H9 (cell line): ENCODE data around the gene PRODH2. TPM values are rescaled to one million over a fixed set of nuclear protein-coding genes. Genes with fewer than 3 reads are reported as not detected.

Source experiments
- DNase-seq: peaks from one replicate; pipeline ENCODE4 v3.0.0-alpha.2; 2017
- H2AFZ ChIP-seq: one replicate; pipeline ENCODE4 v1.6.1; 2013; ENCODE audit warnings: mild to moderate bottlenecking, low read length, control low read depth, moderate library complexity
- H2AK5ac ChIP-seq: 2 replicates; pipeline ENCODE4 v1.6.1; 2013; ENCODE audit warnings: low read length, control low read depth, mixed read lengths; ENCODE audit not compliant: insufficient read length
- H2BK120ac ChIP-seq: one replicate; pipeline ENCODE4 v1.6.1; 2013; ENCODE audit warnings: low read depth, mild to moderate bottlenecking, low read length, control low read depth, inconsistent platforms; ENCODE audit not compliant: poor library complexity, severe bottlenecking
- H2BK12ac ChIP-seq: 2 replicates; pipeline ENCODE4 v1.6.1; 2013; ENCODE audit warnings: low read length, control low read depth, mixed read lengths, low read depth; ENCODE audit not compliant: insufficient read length
- H2BK15ac ChIP-seq: 2 replicates; pipeline ENCODE4 v1.6.1; 2013; ENCODE audit warnings: low read depth, low read length, control low read depth
- H2BK20ac ChIP-seq: one replicate; pipeline ENCODE4 v1.6.1; 2013; ENCODE audit warnings: low read depth, mild to moderate bottlenecking, low read length, control low read depth, inconsistent platforms; ENCODE audit not compliant: poor library complexity, severe bottlenecking
- H2BK5ac ChIP-seq: 2 replicates; pipeline ENCODE4 v1.6.1; 2013; ENCODE audit warnings: low read length, control low read depth, mixed read lengths; ENCODE audit not compliant: insufficient read length
- H3K14ac ChIP-seq: 2 replicates; pipeline ENCODE4 v1.6.1; 2013; ENCODE audit warnings: low read length, control low read depth; ENCODE audit not compliant: insufficient read depth
- H3K18ac ChIP-seq: 2 replicates; pipeline ENCODE4 v1.6.1; 2013; ENCODE audit warnings: low read depth, mild to moderate bottlenecking, mixed read lengths, low read length, control low read depth; ENCODE audit not compliant: insufficient read length
- H3K23ac ChIP-seq: 2 replicates; pipeline ENCODE4 v1.6.1; 2013; ENCODE audit warnings: low read length, control low read depth, mixed read lengths, low read depth; ENCODE audit not compliant: insufficient read length
- H3K23me2 ChIP-seq: 2 replicates; pipeline ENCODE4 v1.6.1; 2013; ENCODE audit warnings: low read depth, mild to moderate bottlenecking, mixed read lengths, low read length, control low read depth; ENCODE audit not compliant: insufficient read length, poor library complexity, severe bottlenecking
- H3K27ac ChIP-seq: 2 replicates; pipeline ENCODE4 v1.5.1; 2013; ENCODE audit warnings: low read length, control low read depth, mixed read lengths, low read depth; ENCODE audit not compliant: insufficient read length
- H3K27me3 ChIP-seq: 2 replicates; pipeline ENCODE4 v1.6.1; 2013; ENCODE audit warnings: low read length, control low read depth, inconsistent platforms; ENCODE audit not compliant: insufficient read depth
- H3K4ac ChIP-seq: 2 replicates; pipeline ENCODE4 v1.6.1; 2013; ENCODE audit warnings: low read depth, mild to moderate bottlenecking, control low read depth, inconsistent platforms, low read length, moderate library complexity
- H3K4me1 ChIP-seq: 2 replicates; pipeline ENCODE4 v1.6.1; 2013; ENCODE audit warnings: low read length, control low read depth, inconsistent platforms; ENCODE audit not compliant: insufficient read depth
- H3K4me2 ChIP-seq: 2 replicates; pipeline ENCODE4 v1.6.1; 2013; ENCODE audit warnings: low read length, control low read depth, mixed read lengths; ENCODE audit not compliant: insufficient read length, insufficient read depth
- H3K56ac ChIP-seq: 2 replicates; pipeline ENCODE4 v1.6.1; 2013; ENCODE audit warnings: low read depth, mild to moderate bottlenecking, mixed read lengths, low read length, control low read depth; ENCODE audit not compliant: insufficient read length
- H3K79me1 ChIP-seq: 2 replicates; pipeline ENCODE4 v1.6.1; 2013; ENCODE audit warnings: low read depth, mild to moderate bottlenecking, moderate library complexity, low read length, control low read depth, inconsistent platforms; ENCODE audit not compliant: insufficient read depth, poor library complexity, severe bottlenecking
- H3K79me2 ChIP-seq: 2 replicates; pipeline ENCODE4 v1.6.1; 2013; ENCODE audit warnings: low read length, control low read depth, inconsistent platforms; ENCODE audit not compliant: insufficient read depth
- H3K9ac ChIP-seq: 2 replicates; pipeline ENCODE4 v1.6.1; 2013; ENCODE audit warnings: low read length, control low read depth, mixed read lengths; ENCODE audit not compliant: insufficient read length; ENCODE audit errors: extremely low read depth
- H3K9me3 ChIP-seq: one replicate; pipeline ENCODE4 v1.6.1; 2013; ENCODE audit warnings: low read depth, low read length, inconsistent platforms; ENCODE audit not compliant: control insufficient read depth
- H3T11ph ChIP-seq: one replicate; pipeline ENCODE4 v1.6.1; 2013; ENCODE audit warnings: mild to moderate bottlenecking, low read length, control low read depth, inconsistent platforms
- H4K20me1 ChIP-seq: one replicate; pipeline ENCODE4 v1.6.1; 2013; ENCODE audit not compliant: control insufficient read depth, insufficient read length, insufficient read depth
- H4K5ac ChIP-seq: 2 replicates; pipeline ENCODE4 v1.6.1; 2013; ENCODE audit warnings: low read depth, mild to moderate bottlenecking, mixed read lengths, low read length, control low read depth; ENCODE audit not compliant: insufficient read length
- H4K8ac ChIP-seq: replicated peaks from 2 replicates; pipeline ENCODE4 v1.6.1; 2013; ENCODE audit warnings: low read length, control low read depth, mixed read lengths, low read depth; ENCODE audit not compliant: insufficient read length
- H4K91ac ChIP-seq: 2 replicates; pipeline ENCODE4 v1.6.1; 2013; ENCODE audit warnings: low read depth, mild to moderate bottlenecking, moderate library complexity, mixed read lengths, low read length, control low read depth; ENCODE audit not compliant: insufficient read length
- H3K27ac Mint-ChIP-seq, 3 experiments: 2 replicates in 2 of 3; 3 replicates in 1 of 3; pipeline ENCODE4 v1.8.0; 2020 to 2021; ENCODE audit warnings: mixed read lengths in 3 of 3, mild to moderate bottlenecking in 1 of 3, moderate library complexity in 1 of 3
- H3K27me3 Mint-ChIP-seq: 2 replicates; pipeline ENCODE4 v1.8.0; 2021; ENCODE audit warnings: low read depth, mild to moderate bottlenecking, moderate library complexity, mixed read lengths
- H3K36me3 Mint-ChIP-seq, 3 experiments: 2 replicates in 2 of 3; 3 replicates in 1 of 3; pipeline ENCODE4 v1.8.0; 2020 to 2021; ENCODE audit warnings: low read depth in 3 of 3, mixed read lengths in 3 of 3; ENCODE audit not compliant: insufficient read depth in 1 of 3
- H3K4me1 Mint-ChIP-seq, 2 experiments: 2 replicates each; pipeline ENCODE4 v1.8.0; 2020; ENCODE audit warnings: mixed read lengths in 2 of 2
- H3K4me3 Mint-ChIP-seq, 2 experiments: 2 replicates in 1 of 2; 3 replicates in 1 of 2; pipeline ENCODE4 v1.8.0; 2020 to 2021; ENCODE audit warnings: mild to moderate bottlenecking in 2 of 2, mixed read lengths in 2 of 2, moderate library complexity in 1 of 2
- H3K9me3 Mint-ChIP-seq, 2 experiments: 2 replicates in 1 of 2; 3 replicates in 1 of 2; pipeline ENCODE4 v1.8.0; 2020; ENCODE audit warnings: mild to moderate bottlenecking in 2 of 2, mixed read lengths in 2 of 2, moderate library complexity in 1 of 2
- WGBS: extraction: QIAGEN DNeasy Blood & Tissue Kit; methylation state at CpG from one replicate; pipeline ENCODE4 v1.1.7; 2013; ENCODE audit warnings: missing lambda C conversion rate, low lambda C conversion rate, mixed read lengths; ENCODE audit not compliant: insufficient read length; ENCODE audit errors: extremely low coverage; 5-methylcytosine and 5-hydroxymethylcytosine counted together
- total RNA-seq: library from RNA; stranded (reverse); gene quantifications from 2 replicates; pipeline ENCODE4 v1.2.1, GENCODE V29; 2021
- TF ChIP-seq, protein P1 (sequence below): fragments of 200-600 bp; sonication (generic); conservative IDR thresholded peaks from 3 replicates; pipeline ENCODE4 v1.8.0; 2021; ENCODE audit warnings: antibody characterized with exemption, mild to moderate bottlenecking

PRODH2 gene
- total RNA-seq, 1 experiment from 2014 or later = not detected

DNA sequence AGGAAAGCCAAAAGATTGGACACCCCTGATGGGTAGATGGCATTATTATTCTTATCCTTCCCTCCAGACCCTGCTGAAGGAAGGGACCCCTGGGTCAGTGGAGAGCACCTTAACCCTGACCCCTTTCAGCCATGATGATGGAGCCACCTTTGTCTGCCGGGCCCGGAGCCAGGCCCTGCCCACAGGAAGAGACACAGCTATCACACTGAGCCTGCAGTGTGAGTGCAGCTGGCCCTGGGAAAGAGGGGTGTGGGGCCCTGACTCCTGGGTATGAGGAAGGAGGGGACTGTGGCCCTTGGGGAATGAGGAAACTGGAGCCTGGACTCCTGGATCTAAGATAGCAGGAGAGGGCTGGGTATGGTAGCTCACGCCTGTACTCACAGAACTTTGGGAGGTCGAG lies 46.8 kb upstream of the PRODH2 start:
- Histone ChIP-seq H3K27ac (no peak overlapping the region), H4K8ac (no peak overlapping the region), H3T11ph (no peak overlapping the region), H3K4me2 (no peak overlapping the region), H2AFZ (no peak overlapping the region), H4K91ac (no peak overlapping the region), H3K4me1 (no peaks in the 10 kb centered on the region; the same call in 1 of the 2 replicates), H2BK12ac (no peak overlapping the region), H4K5ac (no peak overlapping the region), H3K23ac (no peak overlapping the region), H3K79me2 (no peaks in the 10 kb centered on the region), H3K56ac (no peak overlapping the region), H2BK120ac (no peak overlapping the region), H4K20me1 (peaks cover 3% of the 10 kb centered on the region), H3K9me3 (no peaks in the 10 kb centered on the region), H3K18ac (no peak overlapping the region), H3K9ac (no peak overlapping the region), H3K4ac (no peak overlapping the region), H3K23me2 (peaks cover 22% of the 10 kb centered on the region), H2BK20ac (no peak overlapping the region), H3K14ac (no peak overlapping the region), H3K79me1 (no peaks in the 10 kb centered on the region), H2AK5ac (no peak overlapping the region), H3K27me3 (peaks cover 7% of the 10 kb centered on the region; the same call in 1 of the 2 replicates), H2BK5ac (no peak overlapping the region), H2BK15ac (no peak overlapping the region)
- Mint-ChIP-seq H3K36me3 (peaks cover 0 to 3% (median 0%) of the 10 kb centered on the region in 3 experiments; a peak in 2 of 7 replicates), H3K9me3 (no peaks in the 10 kb centered on the region; a peak in 1 of 5 replicates), H3K4me1 (peaks cover 13 to 27% of the 10 kb centered on the region in 2 experiments), H3K27me3 (peaks cover 89% of the 10 kb centered on the region), H3K27ac (no peak overlapping the region), H3K4me3 (peak overlapping the region in 1 of 2 experiments; percentile 81; a peak in 3 of 5 replicates)
- TF ChIP-seq, protein P1, sequence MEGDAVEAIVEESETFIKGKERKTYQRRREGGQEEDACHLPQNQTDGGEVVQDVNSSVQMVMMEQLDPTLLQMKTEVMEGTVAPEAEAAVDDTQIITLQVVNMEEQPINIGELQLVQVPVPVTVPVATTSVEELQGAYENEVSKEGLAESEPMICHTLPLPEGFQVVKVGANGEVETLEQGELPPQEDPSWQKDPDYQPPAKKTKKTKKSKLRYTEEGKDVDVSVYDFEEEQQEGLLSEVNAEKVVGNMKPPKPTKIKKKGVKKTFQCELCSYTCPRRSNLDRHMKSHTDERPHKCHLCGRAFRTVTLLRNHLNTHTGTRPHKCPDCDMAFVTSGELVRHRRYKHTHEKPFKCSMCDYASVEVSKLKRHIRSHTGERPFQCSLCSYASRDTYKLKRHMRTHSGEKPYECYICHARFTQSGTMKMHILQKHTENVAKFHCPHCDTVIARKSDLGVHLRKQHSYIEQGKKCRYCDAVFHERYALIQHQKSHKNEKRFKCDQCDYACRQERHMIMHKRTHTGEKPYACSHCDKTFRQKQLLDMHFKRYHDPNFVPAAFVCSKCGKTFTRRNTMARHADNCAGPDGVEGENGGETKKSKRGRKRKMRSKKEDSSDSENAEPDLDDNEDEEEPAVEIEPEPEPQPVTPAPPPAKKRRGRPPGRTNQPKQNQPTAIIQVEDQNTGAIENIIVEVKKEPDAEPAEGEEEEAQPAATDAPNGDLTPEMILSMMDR = no peak
- no peak for DNase-seq
- no CpG with 5 or more reads among the region's 4 CpGs for WGBS
